GM21737 (cell line): ENCODE measurements around the gene TNFRSF8.
"Not testable (repeated sequence)": the region's sequence is repeated elsewhere in the genome, so short reads cannot be mapped to it uniquely, and the experiment has no call there.

Source experiments
- ATAC-seq: cut with Tn5 transposase; IDR thresholded peaks from one replicate; pipeline ENCODE4 v1.9.1; 2021; ENCODE audit warnings: mild to moderate bottlenecking, moderate library complexity; ENCODE audit not compliant: unreplicated experiment

The TNFRSF8 gene

DNA sequence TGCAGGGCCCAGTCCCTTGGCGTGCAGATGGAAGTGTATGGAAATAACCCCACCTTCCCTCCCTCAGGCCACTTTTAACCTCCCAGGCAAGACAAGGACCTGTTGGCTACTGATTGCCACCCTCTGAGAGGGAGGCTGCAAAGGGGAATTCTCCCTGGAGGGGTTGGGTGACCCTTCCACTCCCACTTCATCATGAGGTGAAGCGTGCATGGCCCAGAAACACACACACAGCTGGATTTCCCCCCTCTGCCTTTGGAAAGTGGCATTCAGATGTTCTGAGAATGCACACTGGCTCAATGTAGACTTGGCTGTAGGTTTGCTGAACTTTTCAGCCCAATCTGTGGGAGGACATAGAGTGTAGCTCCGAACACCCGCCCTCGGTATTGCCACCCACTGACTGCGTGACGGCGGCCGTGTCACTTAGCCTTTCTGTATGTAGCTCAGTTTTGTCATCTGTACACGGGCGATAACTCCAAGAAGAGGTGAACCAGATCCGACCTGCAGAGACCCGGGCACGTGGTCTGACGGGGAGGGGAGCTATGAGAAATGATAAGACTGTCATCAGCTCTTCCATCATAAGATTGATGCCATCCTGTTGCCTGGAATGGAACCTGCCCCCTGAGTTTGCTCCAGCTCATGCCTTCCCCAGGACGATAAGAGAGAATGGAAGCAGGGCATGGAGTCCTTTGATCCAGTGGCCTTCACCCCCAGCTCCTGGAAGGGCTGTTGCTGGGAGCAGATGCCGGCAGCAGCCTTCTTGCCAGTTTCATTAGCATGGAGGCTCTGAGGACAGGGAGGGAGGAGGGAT is 24.5 kb upstream of the TNFRSF8 start:
- no peak for ATAC-seq

DNA sequence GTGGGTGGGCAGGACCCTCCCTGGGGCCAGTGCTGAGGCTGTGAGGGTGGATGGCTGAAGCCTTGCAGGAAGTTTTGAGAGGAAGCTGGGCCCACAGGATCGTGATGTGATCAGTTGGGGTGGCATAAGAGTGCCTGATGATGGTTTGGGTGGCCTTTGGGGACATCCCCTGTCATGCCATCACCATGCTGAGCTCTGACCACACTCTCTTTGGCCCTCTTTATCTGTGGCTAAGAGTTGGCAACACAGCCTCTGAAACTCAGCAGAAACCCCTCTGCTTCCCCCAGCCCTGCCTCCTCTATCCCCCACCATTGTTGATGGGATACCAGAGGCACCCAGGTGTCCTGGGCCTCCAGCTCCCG is 24.0 kb upstream of the TNFRSF8 start:
- no peak for ATAC-seq

- ATAC-seq: peak; percentile 39
Observed at GRCh38 chr1:12039824-12040456, 23.2 kb upstream of the TNFRSF8 start.

DNA sequence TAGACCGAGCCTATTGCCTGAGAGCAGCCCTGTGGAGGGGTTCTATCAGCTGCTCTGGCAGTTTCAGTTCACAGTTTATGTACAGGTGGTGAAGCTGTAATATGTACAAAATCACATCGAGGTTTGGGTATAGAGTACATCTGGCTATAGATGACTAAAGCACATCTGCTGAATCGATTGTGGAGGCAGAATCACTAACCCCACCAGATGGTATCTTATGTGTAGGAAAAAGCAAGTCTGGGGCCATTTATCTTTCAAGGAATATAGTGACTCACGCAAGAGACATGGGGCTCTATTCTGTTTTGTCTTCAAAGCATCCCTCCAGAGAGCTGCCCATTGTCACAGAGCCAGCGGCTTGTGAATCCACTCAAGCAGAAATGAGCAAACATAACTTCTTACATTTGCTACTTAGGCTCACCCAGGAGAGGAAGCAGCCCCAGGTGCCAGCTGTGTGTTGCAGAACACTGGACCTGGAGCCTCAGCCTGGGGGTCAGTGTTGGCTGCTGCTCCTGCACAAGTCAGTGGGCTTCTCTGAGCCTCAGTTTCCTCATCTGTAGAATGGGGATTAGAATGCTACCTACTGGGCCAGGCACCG is 22.5 kb upstream of the TNFRSF8 start:
- ATAC-seq: peak; percentile 60

- ATAC-seq: not testable (repeated sequence)
Observed at GRCh38 chr1:12044187-12044877, 18.8 kb upstream of the TNFRSF8 start.

DNA sequence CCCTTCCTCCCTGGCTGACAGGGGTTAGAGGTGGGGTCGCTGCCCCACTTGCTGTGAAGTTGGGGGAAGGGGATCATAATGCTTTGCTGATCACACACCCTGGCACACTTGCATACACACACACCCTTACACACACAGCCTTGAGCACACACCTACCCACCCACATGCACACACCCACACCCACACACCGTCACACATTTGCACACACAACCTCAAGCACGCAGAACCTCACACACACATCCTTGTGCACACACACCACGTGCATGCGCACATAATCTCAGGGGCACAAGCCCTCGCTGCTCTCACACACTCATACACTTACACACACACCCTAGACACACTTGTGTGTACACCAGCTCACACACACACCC is 16.4 kb upstream of the TNFRSF8 start:
- no peak for ATAC-seq

- peak; percentile 33 for ATAC-seq
Observed at GRCh38 chr1:12047120-12047876, 15.8 kb upstream of the TNFRSF8 start.

DNA sequence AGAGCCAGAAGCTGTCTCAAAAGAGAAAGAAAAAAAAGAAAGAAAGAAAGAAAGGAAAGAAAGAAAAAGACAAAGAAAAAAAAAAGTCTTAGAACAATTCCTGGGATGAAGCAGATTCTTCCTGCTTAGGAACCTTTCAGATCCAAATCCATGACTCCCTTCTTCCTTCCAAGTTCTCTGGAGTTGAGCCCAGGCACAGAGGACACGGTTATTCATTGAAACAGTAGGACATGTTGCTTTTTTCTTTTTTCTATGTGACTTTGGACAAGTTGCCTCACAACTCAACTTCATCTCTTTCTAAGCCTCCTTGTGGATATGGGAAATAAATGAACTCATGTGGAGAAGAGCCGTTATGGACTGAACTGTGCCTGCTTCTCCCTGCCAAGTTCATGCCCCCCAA is 14.7 kb upstream of the TNFRSF8 start:
- ATAC-seq: no peak

- ATAC-seq: no peak
Observed at GRCh38 chr1:12049616-12050015, 13.5 kb upstream of the TNFRSF8 start.

DNA sequence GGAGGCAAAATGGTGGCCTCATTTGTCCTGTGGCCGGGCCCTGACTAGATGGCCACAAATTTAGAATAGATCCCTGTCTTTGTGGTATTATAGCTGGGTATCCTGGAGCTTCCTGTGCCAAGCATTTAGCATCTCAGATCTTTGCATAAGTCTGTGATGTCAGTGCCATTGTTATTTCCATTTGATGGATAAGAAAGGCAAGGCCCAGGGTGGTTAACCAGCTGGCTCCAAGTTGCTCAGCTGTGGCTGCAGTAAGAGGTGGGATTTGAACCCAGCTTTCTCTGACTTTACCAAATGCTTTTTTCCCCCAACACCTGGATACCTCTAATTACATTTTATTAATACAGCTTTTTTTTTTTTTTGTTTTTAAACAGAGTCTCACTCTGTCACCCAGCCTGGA is 11.7 kb upstream of the TNFRSF8 start:
- ATAC-seq: no peak

DNA sequence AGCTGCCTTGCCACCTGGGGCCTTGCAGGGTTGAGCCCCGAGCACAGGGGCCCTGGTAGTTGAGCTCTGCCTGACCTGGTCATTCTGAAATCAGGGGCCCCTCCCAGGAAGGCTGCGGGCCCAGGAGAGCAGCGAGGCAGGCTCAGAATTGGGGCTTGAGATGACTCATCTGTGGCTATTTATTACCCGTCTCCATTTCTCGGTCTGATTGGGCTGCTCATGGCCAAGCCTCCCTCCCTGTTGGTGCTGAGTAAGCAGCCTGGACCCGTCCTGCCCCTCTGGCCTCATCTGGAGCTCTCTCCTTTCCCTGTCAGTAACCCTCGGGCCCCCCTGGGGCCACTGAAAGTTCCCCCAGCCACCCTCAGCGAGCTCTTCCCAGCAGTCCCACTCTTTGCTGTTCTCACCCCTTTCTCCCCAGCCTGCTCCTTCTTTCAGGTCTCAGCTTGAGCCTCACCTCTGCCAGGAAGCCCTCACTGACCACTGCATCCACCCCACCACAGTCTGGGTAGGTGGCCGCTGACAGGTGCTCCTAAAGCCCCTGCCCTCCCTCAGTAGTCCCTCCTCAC is 11.0 kb upstream of the TNFRSF8 start:
- peak; percentile 62 for ATAC-seq

DNA sequence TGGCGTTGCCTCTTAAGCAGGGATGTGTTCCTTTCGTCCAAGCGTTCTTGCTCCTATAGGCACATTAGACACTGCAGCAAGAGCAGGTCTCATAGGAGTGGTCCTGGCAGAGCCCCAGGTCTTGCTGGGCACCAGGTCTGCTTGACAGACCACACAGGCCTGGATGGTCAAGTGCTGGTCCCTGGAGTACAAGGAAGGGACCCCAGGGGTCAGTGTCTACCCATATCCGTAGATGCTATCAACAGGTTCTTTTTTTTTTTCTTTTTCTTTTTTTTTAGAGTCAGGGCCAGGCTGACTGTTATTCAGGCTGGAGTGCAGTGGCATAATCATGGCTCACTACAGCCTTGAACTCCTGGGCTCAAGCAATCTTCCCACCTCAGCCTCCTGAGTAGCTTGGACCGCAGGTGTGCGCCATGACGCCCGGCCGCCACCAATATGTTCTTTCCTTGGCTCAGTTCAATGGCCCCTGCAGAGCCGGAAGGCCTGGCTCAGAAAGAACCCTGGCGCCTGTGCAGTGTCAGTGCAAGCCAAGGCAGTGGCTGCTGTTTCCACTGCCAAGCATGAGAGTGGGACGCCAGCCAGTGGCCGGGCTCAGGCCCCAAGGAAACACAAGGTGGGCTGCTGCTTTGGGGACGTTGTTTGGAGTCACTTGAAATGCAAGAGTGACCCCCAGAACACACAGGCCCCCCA is 10.0 kb upstream of the TNFRSF8 start:
- no peak for ATAC-seq

DNA sequence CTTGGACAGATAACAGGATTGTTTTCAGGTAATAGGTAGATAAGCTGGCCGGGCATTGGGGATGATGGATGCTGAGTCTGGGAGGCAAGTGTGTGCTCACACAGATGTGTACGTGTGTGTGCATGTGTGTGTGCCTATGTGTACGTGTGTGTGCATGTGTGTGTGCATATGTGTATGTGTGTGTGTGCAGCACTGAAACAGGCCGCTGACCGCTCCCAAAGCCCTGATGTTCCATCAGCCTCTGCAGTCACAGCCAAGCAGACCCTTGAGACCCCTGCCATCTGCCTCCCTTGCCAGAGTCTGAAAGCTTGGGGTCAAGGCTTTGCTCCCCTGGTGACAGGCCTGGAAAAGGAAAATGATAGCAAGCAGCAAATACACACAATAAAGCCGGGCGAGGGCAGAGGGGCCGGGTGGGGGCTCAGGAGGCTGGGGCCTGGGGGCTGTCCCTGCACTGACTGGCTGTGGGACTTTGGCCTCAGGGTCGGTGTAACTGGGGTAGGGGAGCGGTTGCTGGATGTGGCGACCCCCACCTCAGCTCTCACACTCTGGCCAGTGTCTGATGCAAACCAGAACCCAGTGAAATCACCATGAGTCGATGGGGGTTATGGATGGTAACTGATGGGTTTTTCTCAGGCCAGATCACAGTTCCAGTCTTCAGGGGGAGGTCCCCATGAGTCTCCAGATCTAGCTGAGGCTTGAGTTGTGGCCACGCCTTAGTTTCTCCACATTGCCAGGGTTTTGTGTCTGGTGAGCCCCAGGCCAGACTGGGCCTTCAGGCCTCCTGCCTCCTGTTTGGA is 9.2 kb upstream of the TNFRSF8 start:
- no peak for ATAC-seq

GRCh38 chr1:12055259-12055658 is 7.8 kb upstream of the TNFRSF8 start:
- no peak for ATAC-seq

DNA sequence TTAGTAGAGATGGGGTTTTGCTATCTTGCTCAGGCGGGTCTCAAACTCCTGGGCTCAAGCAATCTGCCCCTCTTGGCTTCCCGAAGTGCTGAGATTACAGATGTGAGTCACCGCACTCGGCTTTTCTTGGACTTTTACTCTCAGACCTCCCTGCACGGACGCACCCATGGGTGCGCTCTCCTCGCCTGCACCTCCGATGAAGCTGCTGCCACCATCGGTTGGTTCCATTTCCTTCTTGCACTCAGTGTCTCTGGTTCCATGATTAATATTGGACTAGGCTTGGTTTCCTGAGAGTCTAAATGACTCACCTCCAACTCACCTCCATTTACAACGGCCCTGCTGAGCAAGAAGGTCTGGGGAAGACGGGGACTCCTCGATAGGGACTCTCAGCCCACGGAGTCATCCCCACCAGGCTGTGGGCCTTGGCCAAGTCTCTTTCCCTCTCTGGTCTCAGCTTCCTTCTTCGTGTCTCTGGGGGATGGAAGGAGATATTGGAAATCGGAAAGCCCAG is 6.7 kb upstream of the TNFRSF8 start:
- no peak for ATAC-seq

DNA sequence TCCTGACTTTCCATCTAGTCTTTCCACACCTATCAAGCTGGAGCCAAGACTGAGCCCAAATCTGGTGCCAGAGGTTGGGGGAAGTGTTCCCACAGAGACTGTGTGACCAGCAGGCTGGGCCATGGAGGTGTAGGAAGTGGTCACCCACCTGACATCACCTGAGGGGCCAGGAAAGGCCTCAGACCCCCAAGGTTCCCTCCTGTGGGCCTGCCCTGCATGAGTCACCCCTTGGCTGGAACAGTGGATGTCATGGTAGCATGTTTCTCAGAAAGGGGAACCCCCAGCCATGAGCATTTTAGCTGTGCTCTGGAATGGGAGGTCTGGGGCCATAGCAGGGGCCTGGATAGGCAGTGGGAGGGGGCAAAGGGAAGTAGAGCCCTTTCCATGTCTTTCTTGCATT is 5.7 kb upstream of the TNFRSF8 start:
- no peak for ATAC-seq

GRCh38 chr1:12057940-12058687 is 5.0 kb upstream of the TNFRSF8 start:
- no peak for ATAC-seq

DNA sequence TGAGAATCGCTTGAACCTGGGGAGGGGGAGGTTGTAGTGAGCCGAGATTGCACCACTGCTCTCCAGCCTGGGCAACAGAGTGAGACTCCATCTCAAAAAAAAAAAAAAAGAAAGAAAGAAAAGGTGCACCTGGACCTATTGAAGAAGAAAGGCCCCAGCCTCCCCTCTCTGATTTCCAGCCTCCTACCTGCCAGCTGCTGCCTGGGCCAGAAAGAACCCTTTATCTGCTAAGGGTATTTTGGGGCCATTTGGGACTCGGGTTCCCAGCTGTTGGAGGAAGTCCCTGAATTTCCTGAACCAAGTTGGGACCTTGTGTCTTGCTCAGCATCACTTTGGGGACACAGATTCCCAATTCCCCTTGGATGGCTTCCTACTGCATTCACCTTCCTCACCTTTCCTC is 3.9 kb upstream of the TNFRSF8 start:
- ATAC-seq: no peak
